ENCODE measurements around the gene NOTCH1.

NOTCH1 gene

GRCh38 chr9:136544548-136544963 is 1.3 kb downstream of the NOTCH1 start:
- peak overlapping the region; percentile 87 for H3K27ac ChIP-seq (ENCODE audit: low read depth, low read length)
- peak overlapping the region; percentile 73 for H3K9ac ChIP-seq (ENCODE audit: low read length)
- H3K4me1 ChIP-seq (ENCODE audit: control insufficient read depth, insufficient read depth, low read length), result peaks cover 44% of the 10 kb centered on the region
- no peaks in the 10 kb centered on the region for H3K36me3 ChIP-seq (ENCODE audit: control insufficient read depth, insufficient read depth, low read length)
- peak overlapping the region; percentile 86 for H3K4me3 ChIP-seq (ENCODE audit: low read length)
- H3K27me3 ChIP-seq (ENCODE audit: control insufficient read depth, insufficient read depth, low read length), result no peaks in the 10 kb centered on the region

- Histone ChIP-seq H3K4me1 (ENCODE audit: control insufficient read depth, insufficient read depth, low read length) (peaks cover 41% of the 10 kb centered on the region), H3K9ac (ENCODE audit: low read length) (peak overlapping the region; percentile 56), H3K27me3 (ENCODE audit: control insufficient read depth, insufficient read depth, low read length) (no peaks in the 10 kb centered on the region), H3K36me3 (ENCODE audit: control insufficient read depth, insufficient read depth, low read length) (no peaks in the 10 kb centered on the region), H3K4me3 (ENCODE audit: low read length) (peak overlapping the region; percentile 86), H3K27ac (ENCODE audit: low read depth, low read length) (peak overlapping the region; percentile 87)
Measured at GRCh38 chr9:136543830-136544547, 1.9 kb downstream of the NOTCH1 start.

GRCh38 chr9:136543280-136543679 is 2.6 kb downstream of the NOTCH1 start:
- Histone ChIP-seq H3K27me3 (ENCODE audit: control insufficient read depth, insufficient read depth, low read length) (no peaks in the 10 kb centered on the region), H3K9ac (ENCODE audit: low read length) (peak overlapping the region; percentile 40), H3K36me3 (ENCODE audit: control insufficient read depth, insufficient read depth, low read length) (no peaks in the 10 kb centered on the region), H3K4me3 (ENCODE audit: low read length) (peak overlapping the region; percentile 86), H3K27ac (ENCODE audit: low read depth, low read length) (peak overlapping the region; percentile 87), H3K4me1 (ENCODE audit: control insufficient read depth, insufficient read depth, low read length) (peaks cover 44% of the 10 kb centered on the region)

GRCh38 chr9:136542241-136543040 is 3.4 kb downstream of the NOTCH1 start:
- Histone ChIP-seq H3K27ac (ENCODE audit: low read depth, low read length) (no peak overlapping the region), H3K4me3 (ENCODE audit: low read length) (no peak overlapping the region), H3K4me1 (ENCODE audit: control insufficient read depth, insufficient read depth, low read length) (peaks cover 39% of the 10 kb centered on the region), H3K27me3 (ENCODE audit: control insufficient read depth, insufficient read depth, low read length) (no peaks in the 10 kb centered on the region), H3K9ac (ENCODE audit: low read length) (no peak overlapping the region), H3K36me3 (ENCODE audit: control insufficient read depth, insufficient read depth, low read length) (no peaks in the 10 kb centered on the region)

- H3K9ac ChIP-seq (ENCODE audit: low read length), result no peak overlapping the region
- H3K36me3 ChIP-seq (ENCODE audit: control insufficient read depth, insufficient read depth, low read length), result no peaks in the 10 kb centered on the region
Measured at GRCh38 chr9:136541709-136542108, 4.1 kb downstream of the NOTCH1 start.

GRCh38 chr9:136541179-136541578 is 4.7 kb downstream of the NOTCH1 start:
- Histone ChIP-seq H3K4me1 (ENCODE audit: control insufficient read depth, insufficient read depth, low read length) (peaks cover 34% of the 10 kb centered on the region), H3K4me3 (ENCODE audit: low read length) (no peak overlapping the region), H3K36me3 (ENCODE audit: control insufficient read depth, insufficient read depth, low read length) (no peaks in the 10 kb centered on the region), H3K27me3 (ENCODE audit: control insufficient read depth, insufficient read depth, low read length) (no peaks in the 10 kb centered on the region), H3K9ac (ENCODE audit: low read length) (peak overlapping the region; percentile 19), H3K27ac (ENCODE audit: low read depth, low read length) (peak overlapping the region; percentile 77)

More at GRCh38 chr9:136541709-136542108, 4.1 kb downstream of the NOTCH1 start:
- Histone ChIP-seq H3K4me3 (ENCODE audit: low read length) (no peak overlapping the region), H3K27ac (ENCODE audit: low read depth, low read length) (peak overlapping the region; percentile 36), H3K4me1 (ENCODE audit: control insufficient read depth, insufficient read depth, low read length) (peaks cover 34% of the 10 kb centered on the region), H3K27me3 (ENCODE audit: control insufficient read depth, insufficient read depth, low read length) (no peaks in the 10 kb centered on the region)

GRCh38 chr9:136539427-136540421 is 6.1 kb downstream of the NOTCH1 start:
- H3K27ac ChIP-seq (ENCODE audit: low read depth, low read length), result peak overlapping the region; percentile 77
- no peak overlapping the region for H3K9ac ChIP-seq (ENCODE audit: low read length)
- H3K27me3 ChIP-seq (ENCODE audit: control insufficient read depth, insufficient read depth, low read length), result no peaks in the 10 kb centered on the region
- H3K4me1 ChIP-seq (ENCODE audit: control insufficient read depth, insufficient read depth, low read length), result peaks cover 34% of the 10 kb centered on the region
- H3K36me3 ChIP-seq (ENCODE audit: control insufficient read depth, insufficient read depth, low read length), result no peaks in the 10 kb centered on the region
- H3K4me3 ChIP-seq (ENCODE audit: low read length), result peak overlapping the region; percentile 25

GRCh38 chr9:136538599-136539426 is 7.0 kb downstream of the NOTCH1 start:
- peak overlapping the region; percentile 20 for H3K4me3 ChIP-seq (ENCODE audit: low read length)

GRCh38 chr9:136537896-136538598 is 7.8 kb downstream of the NOTCH1 start:
- Histone ChIP-seq H3K4me3 (ENCODE audit: low read length) (no peak overlapping the region), H3K4me1 (ENCODE audit: control insufficient read depth, insufficient read depth, low read length) (peaks cover 23% of the 10 kb centered on the region)

More at GRCh38 chr9:136538599-136539426, 7.0 kb downstream of the NOTCH1 start:
- Histone ChIP-seq H3K27me3 (ENCODE audit: control insufficient read depth, insufficient read depth, low read length) (no peaks in the 10 kb centered on the region), H3K4me1 (ENCODE audit: control insufficient read depth, insufficient read depth, low read length) (peaks cover 30% of the 10 kb centered on the region), H3K36me3 (ENCODE audit: control insufficient read depth, insufficient read depth, low read length) (no peaks in the 10 kb centered on the region), H3K27ac (ENCODE audit: low read depth, low read length) (peak overlapping the region; percentile 77), H3K9ac (ENCODE audit: low read length) (no peak overlapping the region)

GRCh38 chr9:136537411-136537810 is 8.4 kb downstream of the NOTCH1 start:
- Histone ChIP-seq H3K9ac (ENCODE audit: low read length) (no peak overlapping the region), H3K27me3 (ENCODE audit: control insufficient read depth, insufficient read depth, low read length) (no peaks in the 10 kb centered on the region), H3K4me1 (ENCODE audit: control insufficient read depth, insufficient read depth, low read length) (peaks cover 20% of the 10 kb centered on the region), H3K36me3 (ENCODE audit: control insufficient read depth, insufficient read depth, low read length) (no peaks in the 10 kb centered on the region), H3K4me3 (ENCODE audit: low read length) (no peak overlapping the region), H3K27ac (ENCODE audit: low read depth, low read length) (no peak overlapping the region)

More at GRCh38 chr9:136537896-136538598, 7.8 kb downstream of the NOTCH1 start:
- Histone ChIP-seq H3K27me3 (ENCODE audit: control insufficient read depth, insufficient read depth, low read length) (no peaks in the 10 kb centered on the region), H3K36me3 (ENCODE audit: control insufficient read depth, insufficient read depth, low read length) (no peaks in the 10 kb centered on the region), H3K9ac (ENCODE audit: low read length) (no peak overlapping the region), H3K27ac (ENCODE audit: low read depth, low read length) (no peak overlapping the region)
